ENCODE results near the gene TMEM184B. TPM values are rescaled to one million over a fixed set of nuclear protein-coding genes. Genes with fewer than 3 reads are reported as not detected.

The TMEM184B gene
- polyA plus RNA-seq (ENCODE audit: insufficient read length in 12 of 12): 10 to 100 TPM in 11 of 12 donors, not detected in 1; 54.5 to 87.4 (median 70.6) TPM
- long read RNA-seq, donor 1, full-length matches to known transcripts: 76 of 76 reads
- long read RNA-seq, donor 1, partial matches to known transcripts: 0 of 76 reads
- long read RNA-seq, donor 1, other reads (novel, unspliced or antisense): 0 of 76 reads
- long read RNA-seq, donor 2, full-length matches to known transcripts: 85 of 93 reads
- long read RNA-seq, donor 2, partial matches to known transcripts: 8 of 93 reads
- long read RNA-seq, donor 2, other reads (novel, unspliced or antisense): 0 of 93 reads
- long read RNA-seq, donor 3, full-length matches to known transcripts: 47 of 47 reads
- long read RNA-seq, donor 3, partial matches to known transcripts: 0 of 47 reads
- long read RNA-seq, donor 3, other reads (novel, unspliced or antisense): 0 of 47 reads
- long read RNA-seq, donor 4, full-length matches to known transcripts: 27 of 27 reads
- long read RNA-seq, donor 4, partial matches to known transcripts: 0 of 27 reads
- long read RNA-seq, donor 4, other reads (novel, unspliced or antisense): 0 of 27 reads
- long read RNA-seq, donor 5, full-length matches to known transcripts: 56 of 65 reads
- long read RNA-seq, donor 5, partial matches to known transcripts: 0 of 65 reads
- long read RNA-seq, donor 5, other reads (novel, unspliced or antisense): 9 of 65 reads
- long read RNA-seq, donor 6, full-length matches to known transcripts: 29 of 29 reads
- long read RNA-seq, donor 6, partial matches to known transcripts: 0 of 29 reads
- long read RNA-seq, donor 6, other reads (novel, unspliced or antisense): 0 of 29 reads
- long read RNA-seq, donor 7, full-length matches to known transcripts: 26 of 26 reads
- long read RNA-seq, donor 7, partial matches to known transcripts: 0 of 26 reads
- long read RNA-seq, donor 7, other reads (novel, unspliced or antisense): 0 of 26 reads
- long read RNA-seq, donor 8, full-length matches to known transcripts: 68 of 68 reads
- long read RNA-seq, donor 8, partial matches to known transcripts: 0 of 68 reads
- long read RNA-seq, donor 8, other reads (novel, unspliced or antisense): 0 of 68 reads
- long read RNA-seq, donor 9, full-length matches to known transcripts: 28 of 28 reads
- long read RNA-seq, donor 9, partial matches to known transcripts: 0 of 28 reads
- long read RNA-seq, donor 9, other reads (novel, unspliced or antisense): 0 of 28 reads
- long read RNA-seq, donor 10, full-length matches to known transcripts: 61 of 61 reads
- long read RNA-seq, donor 10, partial matches to known transcripts: 0 of 61 reads
- long read RNA-seq, donor 10, other reads (novel, unspliced or antisense): 0 of 61 reads
- long read RNA-seq, donor 11, full-length matches to known transcripts: 55 of 55 reads
- long read RNA-seq, donor 11, partial matches to known transcripts: 0 of 55 reads
- long read RNA-seq, donor 11, other reads (novel, unspliced or antisense): 0 of 55 reads

- DNase-seq: peak; percentile 82
Measured at GRCh38 chr22:38272373-38273134, at the start of gene TMEM184B. Gene TMEM184B, minus strand, starts transcription at chr22:38273010. Its CDS starts 25,049 bp downstream, at chr22:38247961.

GRCh38 chr22:38320605-38321402 lies 48.0 kb upstream of the TMEM184B start:
- no peak for DNase-seq

GRCh38 chr22:38318792-38319773 lies 46.3 kb upstream of the TMEM184B start:
- no peak for DNase-seq

- peak; percentile 61 for DNase-seq
Measured at GRCh38 chr22:38317995-38318715, 45.3 kb upstream of the TMEM184B start.

- DNase-seq: peak; percentile 68
Measured at GRCh38 chr22:38317122-38317994, 44.5 kb upstream of the TMEM184B start, which contains the start of gene CSNK1E. Gene CSNK1E, minus strand, starts transcription at chr22:38317433. Its CDS starts 3,276 bp downstream, at chr22:38314157.

- DNase-seq: peak; percentile 77
Measured at GRCh38 chr22:38316364-38317121, 43.7 kb upstream of the TMEM184B start.

- DNase-seq: no peak
Measured at GRCh38 chr22:38315823-38316363, 43.1 kb upstream of the TMEM184B start.

- DNase-seq: no peak
Measured at GRCh38 chr22:38314933-38315822, 42.4 kb upstream of the TMEM184B start.

- DNase-seq: no peak
Measured at GRCh38 chr22:38314051-38314932, 41.5 kb upstream of the TMEM184B start.

GRCh38 chr22:38313384-38313955 lies 40.7 kb upstream of the TMEM184B start:
- DNase-seq: no peak

GRCh38 chr22:38312261-38312800 lies 39.5 kb upstream of the TMEM184B start:
- DNase-seq: no peak

- DNase-seq: no peak
Measured at GRCh38 chr22:38311323-38311620, 38.5 kb upstream of the TMEM184B start.

Data from muscle of arm (tissue), 14 donors.